Activated CD8-positive, alpha-beta memory T cell treated with anti-CD3 and anti-CD28 coated beads for 24 hours (primary cell): ENCODE measurements around the gene TRIM44.
"Not testable (repeated sequence)": the region's sequence is repeated elsewhere in the genome, so short reads cannot be mapped to it uniquely, and the experiment has no call there.

ENCODE experiments used
- DNase-seq: peaks from one replicate; pipeline ENCODE4 v3.0.0-alpha.2; 2020

Gene TRIM44

DNA sequence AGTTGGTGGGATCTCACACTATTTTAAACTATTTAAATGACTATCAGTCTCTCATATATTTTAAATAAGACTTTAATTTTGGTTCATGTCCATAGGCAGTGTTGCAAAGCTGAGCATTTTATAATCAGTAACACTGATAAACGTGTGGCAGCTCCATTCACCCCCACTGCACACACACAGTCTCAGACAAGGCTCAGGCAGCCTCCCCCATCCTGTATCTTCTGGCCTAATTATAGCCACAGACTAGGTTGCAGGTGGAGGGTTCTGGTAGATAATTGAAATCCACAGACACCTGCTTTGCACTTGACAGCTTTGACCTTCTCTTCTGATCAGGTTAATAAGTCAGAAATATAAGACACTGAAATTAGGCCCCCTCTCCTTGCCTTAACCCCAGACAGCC, 162.8 kb downstream of the TRIM44 start:
- DNase-seq, result no peak

DNA sequence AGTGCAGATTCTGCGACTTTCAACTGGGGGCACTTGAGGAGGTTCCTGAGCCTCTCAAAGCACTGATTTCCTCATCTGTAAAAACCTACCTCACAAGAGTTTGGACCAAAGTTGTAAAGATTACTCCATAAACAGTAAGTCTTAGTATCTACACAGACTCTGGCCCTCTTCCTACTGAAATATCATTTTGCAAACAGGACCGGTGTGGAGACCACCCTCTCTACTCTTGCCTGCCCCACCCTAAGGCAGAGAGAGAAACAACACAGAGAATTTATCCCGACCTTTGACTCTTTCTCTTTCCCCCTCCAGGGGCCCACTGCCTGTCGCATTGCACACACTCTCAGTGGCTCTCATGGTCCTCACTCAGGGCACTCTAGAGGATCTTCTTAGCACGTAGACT, 163.4 kb downstream of the TRIM44 start:
- no peak for DNase-seq

DNA sequence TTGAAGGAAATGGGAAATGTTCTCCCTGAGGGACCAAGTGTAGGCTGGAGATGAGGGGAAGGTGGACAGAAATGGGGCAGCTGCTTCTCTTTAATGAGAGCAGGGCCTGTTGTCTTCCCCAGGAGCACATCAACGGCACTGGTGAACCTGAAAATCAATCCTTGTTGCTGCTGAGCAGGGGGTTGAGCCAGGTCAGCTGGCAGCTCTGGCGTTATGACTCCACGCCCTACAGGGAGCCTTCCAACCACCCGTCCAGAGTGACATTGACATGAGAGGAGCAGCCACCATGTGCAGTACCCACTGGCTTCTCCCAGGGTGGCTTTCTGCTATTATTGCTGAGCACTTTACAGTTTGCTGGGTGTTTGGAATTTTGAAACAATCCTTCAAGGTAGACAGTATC, 164.4 kb downstream of the TRIM44 start:
- no peak for DNase-seq

DNA sequence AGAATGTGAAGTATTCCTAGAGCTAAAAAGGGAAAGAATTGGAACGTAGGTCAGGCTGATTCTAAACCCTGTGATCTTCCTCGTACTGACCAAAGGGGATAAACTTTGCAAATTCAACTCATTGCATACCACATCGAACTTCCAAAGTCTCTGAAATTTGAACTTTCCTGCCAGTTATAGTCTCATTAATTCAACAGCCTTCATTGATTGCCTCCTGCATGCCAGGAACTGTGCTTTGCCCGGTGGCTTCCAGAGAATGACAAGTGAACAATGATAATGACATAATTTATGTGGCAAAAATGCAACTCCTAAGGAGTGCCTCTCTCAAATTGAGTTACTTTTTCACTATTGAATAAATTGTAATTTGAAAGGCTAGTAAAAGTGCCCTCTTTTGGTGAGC, 173.6 kb downstream of the TRIM44 start:
- no peak for DNase-seq

DNA sequence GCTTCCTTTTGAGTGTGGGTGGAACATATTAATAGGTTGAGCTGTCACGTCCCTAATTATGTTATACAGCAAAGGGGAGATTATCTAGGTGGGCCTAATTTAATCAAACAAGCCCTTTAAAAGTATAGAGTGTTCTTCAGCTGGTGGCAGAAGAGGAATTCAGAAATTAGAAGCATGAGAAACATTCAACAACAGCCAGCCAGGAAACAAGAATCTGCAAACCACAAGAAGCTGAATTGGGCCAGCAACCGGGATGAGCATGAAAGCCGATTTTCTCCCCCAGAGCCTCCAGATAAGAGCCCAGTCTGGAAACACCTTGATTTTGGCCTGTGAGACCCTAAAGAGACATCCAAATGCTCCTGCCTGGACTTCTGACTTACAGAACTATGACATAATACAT, 175.5 kb downstream of the TRIM44 start:
- no peak for DNase-seq

DNA sequence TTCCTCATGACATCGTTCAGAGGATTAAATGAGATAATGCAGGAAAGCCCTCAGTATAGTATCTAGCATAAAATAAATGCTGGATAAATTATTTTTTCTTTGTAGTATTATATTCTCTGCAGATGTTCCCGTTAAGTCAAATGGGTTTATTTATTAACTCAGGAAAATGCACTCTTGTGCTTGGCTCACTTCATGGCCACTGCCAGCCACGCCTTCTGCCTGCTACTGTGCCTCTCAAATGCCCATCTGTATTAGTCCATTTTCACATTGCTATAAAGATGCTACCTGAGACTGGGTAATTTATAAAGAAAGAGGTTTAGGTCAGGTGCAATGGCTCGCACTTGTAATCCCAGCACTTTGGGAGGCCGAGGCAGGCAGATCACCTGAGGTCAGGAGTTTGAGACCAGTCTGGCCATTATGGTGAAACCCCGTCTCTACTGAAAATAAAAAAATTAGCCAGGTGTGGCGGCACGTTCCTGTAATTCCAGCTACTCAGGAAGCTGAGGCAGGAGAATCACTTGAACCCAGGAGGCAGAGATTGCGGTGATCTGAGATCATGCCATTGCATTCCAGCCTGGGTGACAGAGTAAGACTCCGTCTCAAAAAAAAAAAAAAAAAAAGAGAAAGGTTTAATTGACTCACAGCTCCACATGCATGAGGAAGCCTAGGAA, 176.3 kb downstream of the TRIM44 start:
- not testable (repeated sequence) for DNase-seq

DNA sequence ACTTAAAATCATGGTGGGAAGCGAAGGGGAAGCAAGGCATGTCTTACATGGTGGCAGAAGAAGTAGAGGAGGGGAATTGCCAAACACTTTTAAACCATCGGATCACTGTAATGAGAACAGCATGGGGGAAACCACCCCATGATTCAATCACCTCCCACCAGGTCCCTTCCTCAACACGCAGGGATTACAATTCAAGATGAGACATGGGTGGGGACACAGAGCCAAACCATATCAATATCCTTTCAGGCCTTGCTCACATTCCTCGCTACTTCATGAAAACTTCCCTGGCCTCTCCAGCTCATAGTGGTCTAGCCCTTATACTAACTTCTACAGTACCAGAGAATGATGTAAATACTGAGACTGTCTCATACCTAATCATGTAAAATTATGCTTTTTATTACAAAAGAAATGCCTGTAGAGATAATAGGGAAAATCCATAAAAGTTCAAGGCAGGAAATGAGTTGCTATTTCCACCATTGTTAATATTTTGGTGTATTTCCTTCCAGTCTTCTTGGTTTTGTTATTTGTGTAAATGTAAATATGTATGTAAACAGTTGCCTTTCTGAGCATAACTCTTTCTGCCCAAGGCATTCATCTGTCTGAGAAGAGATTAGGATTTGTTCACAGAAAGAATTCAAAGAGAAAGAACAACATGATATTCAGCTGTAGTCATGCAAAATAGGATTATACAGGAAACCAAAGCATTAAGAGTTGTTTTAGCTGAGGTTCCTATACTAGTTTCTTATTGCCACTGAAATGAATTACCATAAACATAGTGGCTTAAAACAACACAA, 177.0 kb downstream of the TRIM44 start:
- no peak for DNase-seq

DNA sequence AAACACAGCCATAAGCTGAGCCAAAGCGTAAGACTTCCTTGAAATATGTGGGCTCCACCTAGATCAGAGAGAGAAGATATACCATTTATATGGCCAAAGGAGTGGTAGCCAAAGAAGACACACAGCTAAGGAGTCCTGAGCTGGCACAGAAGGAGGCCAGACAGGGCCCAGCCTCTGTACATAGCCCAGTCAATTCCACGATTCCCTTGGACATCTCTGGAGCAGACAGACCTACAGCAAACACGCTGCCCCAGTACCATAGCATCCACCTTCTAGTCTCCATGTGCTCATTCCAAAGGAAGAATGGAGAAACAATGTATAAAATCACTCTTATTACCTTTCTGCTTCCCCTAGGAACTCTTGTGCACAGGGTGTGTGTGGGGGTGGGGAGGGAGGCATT, 179.2 kb downstream of the TRIM44 start:
- DNase-seq, result no peak

DNA sequence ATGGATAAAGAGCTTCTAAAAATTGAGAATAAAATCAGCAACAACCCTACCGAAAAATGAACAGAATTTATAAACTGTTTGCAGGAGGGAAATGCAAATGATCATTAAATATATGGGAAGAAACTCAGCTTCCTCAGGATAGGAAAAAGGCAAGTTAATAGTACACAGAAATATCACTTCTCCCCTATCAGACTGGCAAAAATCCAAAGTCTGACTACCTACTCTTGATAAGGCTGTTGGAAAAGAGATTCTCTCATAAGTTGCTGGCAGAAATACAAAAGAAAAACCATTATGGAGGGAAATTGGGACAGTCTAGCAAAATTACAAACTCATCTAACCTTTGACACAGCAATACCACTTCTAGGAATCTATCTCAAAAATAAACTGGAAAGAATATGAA, 180.4 kb downstream of the TRIM44 start:
- no peak for DNase-seq

DNA sequence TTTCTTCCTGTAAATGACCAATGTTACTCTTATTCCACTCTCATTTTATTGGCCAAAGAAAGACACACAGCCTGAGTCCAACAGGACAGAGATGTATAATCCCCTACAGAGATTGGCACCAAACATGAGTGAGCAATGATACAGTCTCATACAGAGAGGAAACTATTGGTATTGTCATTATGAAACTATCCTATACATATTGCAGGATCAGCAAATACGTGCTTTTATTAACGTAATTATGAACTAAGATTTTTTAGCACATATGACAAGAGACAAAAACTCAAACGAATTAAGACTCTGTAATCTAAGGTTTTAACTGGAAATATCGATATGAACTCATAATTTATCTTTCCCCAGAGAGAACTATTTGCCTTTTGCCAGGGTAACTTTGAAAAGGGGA, 182.0 kb downstream of the TRIM44 start:
- DNase-seq, result no peak

DNA sequence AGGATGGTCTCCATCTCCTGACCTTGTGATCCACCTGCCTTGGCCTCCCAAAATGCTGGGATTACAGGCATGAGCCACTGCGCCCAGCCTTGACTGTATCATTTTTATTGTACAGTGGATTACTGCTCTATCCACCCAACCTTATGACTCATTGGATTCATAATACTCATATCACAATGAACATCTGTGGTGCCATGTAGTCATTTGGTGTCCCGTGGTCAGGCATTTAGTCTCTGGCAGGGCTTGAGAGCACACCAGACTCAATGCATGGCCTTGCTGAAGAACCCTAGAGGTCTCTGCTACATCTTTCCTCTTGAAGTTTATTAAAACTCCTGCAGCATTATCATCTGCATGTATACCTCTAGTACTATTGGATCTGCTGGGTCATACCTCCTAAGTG, 183.3 kb downstream of the TRIM44 start:
- no peak for DNase-seq

DNA sequence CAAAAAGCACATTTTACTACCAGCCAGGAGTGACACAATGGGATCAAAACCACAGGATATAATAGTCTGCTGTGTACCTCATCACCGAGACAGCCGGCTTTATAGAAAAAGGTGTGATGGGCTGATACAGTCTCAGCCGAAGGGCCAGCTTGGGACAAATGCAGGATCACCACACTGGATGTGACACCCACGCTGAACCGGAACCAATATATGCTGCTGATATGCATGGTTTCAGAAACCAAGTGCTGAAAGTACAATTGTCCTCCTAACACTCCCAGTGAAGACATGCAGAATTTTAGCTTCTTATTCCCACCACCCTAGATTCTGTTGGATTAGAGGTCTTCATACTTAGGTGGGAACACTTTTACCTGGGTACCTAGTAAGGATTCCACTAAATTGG, 184.3 kb downstream of the TRIM44 start:
- no peak for DNase-seq

DNA sequence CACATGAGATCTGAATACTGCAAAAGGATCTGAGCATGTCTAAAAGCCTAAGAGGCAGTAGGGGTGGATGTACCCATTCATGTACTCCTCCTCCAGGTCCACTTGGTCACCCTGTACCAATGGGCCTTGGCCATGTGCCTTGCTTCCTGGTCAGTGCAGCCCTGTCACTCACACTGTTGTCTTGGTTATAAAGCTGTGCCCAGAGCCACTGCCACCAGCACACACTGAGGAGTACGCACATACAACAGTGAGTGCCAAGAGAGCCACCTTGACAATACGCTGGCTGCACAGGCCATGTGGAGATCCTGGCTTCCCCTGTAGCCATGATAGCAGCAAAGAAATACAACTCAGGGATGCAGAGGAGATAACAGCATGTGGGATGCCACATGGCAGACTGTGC, 184.9 kb downstream of the TRIM44 start:
- no peak for DNase-seq

DNA sequence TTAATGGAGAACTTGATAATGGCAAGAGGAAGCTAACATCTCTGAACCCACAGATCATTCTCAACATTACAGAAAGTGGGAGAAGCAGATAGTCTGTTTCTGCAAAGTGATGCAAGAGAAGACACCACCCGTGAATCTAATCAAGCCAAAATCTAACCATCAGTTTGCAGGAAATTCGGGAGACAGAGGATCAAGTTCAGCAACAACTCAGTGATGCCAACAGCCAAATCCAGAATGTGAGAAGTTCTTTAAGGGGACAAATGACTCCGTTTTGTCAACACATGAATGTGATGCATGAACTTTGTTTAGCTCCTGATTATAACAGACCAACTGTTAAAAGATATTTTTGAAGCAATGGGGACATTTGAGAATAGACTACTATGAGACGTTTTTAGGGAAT, 186.0 kb downstream of the TRIM44 start:
- no peak for DNase-seq

DNA sequence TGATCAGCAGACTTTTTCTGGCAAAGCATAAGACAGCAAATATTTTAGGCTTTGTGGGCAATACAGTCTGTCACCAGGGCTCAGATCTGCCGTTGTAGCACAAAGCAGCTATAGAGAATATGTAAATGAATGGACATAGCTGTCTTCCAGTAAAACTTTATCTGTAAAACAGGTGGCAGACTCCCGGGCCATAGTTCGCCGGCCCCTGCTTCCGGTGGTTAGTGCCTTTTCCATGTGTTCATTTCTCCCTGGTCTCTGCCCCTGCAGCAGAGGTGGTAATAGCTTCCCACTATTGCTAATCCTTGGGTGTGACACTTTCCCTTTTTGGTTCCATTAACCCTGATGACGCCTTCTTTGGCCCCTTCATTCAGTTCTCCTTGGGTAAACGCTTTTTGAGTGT, 187.6 kb downstream of the TRIM44 start:
- DNase-seq, result no peak

DNA sequence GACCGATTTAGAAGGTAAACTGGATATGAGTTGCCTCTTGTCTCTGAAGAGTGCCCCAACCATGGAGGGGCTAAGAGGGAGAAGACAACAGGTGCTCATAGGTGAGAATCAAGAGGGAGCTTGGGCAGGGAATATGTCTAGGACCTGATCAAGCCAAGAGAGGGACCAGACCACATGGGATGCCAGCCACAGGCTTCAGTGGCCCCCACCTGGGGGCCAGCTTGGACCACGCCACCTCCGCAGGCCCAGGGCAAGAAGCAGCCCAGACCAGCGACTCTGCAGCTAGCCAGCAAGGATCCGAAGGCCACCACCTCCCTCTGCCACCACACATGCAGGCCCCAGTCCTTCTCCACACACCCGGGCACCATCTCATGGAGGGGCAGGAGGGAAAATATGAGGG, 188.8 kb downstream of the TRIM44 start:
- no peak for DNase-seq

DNA sequence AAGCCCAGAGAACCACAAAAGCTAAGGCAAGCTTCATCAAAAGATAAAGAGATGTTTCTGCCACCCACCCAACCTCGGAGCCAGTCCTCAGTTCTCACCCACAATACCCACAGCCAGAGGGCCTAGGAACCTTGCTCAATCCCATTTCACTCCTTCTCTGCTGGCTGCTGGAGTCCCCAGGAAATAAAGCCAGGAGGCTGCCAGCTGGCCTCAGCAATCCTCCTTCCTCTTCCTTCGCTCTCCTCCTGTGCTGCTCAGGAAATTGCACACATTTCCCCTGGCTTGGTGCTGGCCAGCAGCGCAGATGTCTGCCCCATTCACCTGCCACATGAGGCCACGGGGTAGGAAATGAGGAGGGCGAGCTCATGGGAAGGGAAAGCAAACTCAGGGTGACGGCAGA, 189.5 kb downstream of the TRIM44 start:
- DNase-seq, result no peak

DNA sequence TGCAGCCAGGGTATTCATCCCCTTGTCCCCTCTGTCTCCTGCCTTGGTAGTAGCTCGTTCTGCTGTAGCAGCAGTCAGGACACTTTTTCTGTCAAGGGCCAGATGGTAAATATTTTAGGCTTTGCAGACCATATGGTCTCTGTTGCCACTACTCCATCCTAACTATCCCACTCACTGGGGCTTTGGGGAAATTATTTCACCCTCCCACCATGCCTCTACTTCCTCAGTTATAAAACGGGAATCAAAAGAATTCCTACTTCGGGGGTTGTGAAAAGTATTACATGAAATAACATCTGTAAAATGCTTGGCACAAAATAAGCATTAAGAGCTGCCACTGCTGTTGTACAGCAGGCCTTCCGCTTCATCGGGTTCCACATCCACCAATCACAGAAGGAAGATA, 191.4 kb downstream of the TRIM44 start:
- no peak for DNase-seq

DNA sequence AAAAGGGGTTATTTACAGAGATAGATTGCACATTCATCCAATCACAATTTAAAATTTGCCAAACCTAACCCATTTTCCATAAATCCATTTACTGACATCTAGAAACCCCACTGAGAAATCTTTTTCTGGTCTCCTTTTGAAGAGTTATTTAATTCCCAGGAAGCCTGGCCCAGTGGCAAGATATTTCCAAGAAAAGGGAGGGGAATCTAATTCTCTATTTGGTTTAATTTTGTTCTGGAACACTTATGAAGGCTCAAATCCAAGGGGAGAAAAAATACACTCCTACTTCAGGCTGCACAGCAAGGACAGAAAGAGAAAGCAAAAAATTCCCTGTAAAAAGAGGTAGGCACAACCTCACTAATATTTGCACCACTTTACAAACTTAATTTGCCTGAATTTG, 193.1 kb downstream of the TRIM44 start:
- no peak for DNase-seq

DNA sequence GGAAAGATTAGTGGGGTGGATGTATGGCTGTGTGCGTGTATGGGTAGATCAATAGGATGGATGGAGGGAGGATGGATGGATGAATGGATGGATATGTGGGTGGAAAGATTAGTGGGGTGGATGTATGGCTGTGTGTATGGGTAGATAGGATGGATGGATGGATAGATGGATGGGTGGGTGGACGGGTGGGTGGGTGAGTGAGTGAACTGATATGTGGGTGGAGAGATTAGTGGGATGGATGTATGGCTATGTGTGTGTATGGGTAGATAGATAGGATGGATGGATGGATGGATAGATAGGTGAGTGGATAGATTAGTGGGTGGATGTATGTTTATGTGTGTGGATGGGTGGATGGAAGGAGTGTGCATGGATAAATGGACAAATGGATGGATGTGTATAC, 193.7 kb downstream of the TRIM44 start:
- no peak for DNase-seq

DNA sequence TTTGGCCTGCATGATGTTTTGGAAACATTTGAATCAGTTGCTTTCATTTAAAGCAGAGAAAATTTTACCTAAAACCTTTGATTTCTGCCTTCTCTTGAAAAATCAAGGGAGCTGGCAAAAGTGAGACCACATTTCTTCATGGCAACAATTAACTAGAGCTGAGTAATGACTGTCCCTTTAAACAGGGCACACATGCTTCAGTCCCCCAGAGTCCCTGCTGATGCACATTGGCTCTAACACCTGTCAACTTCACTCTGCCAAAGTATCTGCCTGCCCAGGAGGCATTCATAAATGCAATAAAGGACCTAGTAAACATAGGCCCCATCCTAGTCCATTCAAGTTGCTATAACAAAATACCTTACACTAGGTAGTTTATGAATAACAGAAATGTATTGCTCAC, 194.2 kb downstream of the TRIM44 start:
- no peak for DNase-seq

DNA sequence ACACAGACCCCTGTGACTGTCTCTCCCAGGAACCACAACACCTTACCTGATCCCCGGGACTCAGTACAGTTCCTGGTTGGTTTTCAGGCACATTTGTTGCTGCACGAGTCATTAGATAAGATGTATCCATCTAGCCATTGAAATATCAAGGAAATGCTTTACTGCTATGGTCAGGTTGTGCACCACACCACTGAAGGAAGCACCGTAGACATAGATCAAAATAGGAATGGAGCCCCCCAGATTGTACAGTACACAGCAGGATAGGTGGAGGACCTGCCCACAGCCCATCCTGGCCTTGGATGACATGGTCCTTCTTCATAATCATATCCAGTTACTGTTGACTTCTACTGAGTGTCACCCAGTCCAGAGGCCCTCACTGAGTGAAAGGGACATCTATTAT, 195.3 kb downstream of the TRIM44 start:
- DNase-seq, result no peak

DNA sequence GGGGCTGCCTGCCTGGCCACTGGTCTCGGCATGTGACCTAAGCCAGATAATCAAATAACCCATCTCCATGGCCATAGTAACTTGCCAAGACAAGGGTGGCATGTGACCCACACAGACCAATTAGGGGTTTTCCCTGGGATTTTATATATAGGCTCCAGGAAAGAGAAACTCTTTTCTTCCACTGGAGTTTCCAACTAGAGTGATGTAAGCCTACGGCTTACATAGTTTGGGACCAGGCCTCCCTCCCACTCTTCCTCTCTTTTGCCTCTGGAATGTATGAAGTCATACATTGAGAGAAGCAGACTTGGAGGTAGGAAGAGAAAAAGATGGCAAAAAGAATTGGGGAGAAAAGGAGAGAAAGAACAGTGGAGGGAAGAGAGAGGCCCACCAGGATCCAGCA, 196.7 kb downstream of the TRIM44 start:
- DNase-seq, result no peak

DNA sequence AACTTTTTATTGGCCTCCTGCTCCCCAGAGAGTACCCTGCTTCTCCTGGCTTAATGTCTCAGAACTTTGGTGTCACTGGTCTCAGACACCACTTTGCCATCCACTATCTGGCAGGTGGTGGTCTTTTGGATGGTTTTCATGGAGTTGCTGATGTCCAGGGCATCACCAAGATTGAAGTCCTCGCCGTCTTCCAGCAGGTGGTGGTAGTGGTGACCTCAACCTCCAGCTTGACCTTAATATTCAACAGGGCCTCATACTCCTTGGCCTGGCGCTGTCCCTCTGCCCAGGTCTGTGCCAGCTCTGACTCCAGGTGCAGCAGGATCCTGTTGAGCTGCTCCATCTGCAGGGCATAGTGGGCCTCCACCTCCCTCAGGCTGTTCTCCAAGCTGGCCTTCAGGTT, 197.6 kb downstream of the TRIM44 start:
- DNase-seq, result not testable (repeated sequence)

DNA sequence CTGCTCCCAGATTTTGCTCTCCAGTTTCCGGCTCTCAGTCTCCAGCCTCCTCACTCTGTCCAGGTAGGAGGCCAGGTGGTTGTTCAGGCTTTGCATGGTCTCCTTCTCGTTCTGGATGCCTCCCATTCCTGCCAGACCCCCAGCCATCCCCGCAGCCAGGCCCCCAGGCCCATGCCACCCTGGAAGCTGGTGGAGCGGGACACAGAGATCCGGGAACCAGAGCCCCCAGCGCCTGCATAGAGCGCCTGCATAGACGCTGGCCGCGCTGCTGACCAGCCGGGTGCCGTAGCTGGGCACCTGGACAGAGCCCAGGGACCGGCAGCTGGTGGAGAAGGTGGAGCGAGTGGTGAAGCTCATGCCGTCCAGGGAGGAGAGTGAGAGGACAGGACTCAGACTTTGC, 198.6 kb downstream of the TRIM44 start:
- DNase-seq, result no peak
